ENCODE data around the gene PHLDA2.

Gene PHLDA2

DNA sequence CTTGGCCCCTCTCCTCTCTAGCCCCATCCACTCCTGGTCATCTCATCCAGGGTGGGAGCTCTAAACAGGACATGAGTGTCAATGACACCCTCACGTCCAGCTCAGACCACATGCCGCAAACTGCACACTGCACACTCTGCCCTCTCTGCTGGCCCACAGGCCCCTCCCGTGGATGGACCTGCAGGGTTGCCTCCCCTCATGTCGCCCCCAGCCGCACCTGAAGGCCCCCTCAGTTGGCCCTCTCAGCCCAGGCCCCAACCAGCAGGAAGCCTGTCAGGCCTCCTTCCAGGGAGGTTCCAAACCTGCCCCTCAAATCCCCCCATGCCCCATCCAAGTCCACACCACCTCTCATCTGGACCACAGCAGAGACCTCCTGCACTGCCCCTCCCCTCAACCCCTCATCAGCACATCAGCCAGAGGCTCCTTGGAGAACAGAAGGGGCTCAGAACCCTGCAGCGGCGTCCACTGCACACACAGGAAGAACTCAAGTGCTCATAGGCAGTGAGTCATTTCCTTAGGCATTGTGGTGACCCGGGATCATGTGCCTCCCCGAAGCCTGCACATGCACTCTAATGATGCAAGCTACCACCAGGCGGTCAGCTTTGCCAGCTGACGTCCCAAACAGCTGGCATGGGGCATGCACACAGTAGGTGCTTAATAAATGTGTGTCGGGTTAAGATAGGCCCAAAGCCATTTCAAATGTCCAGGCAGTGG lies 30.7 kb downstream of the PHLDA2 start:
- peak; percentile 33 to 37 for DNase-seq (ENCODE audit: low read depth in 2 of 2, low spot score in 1 of 2)

DNA sequence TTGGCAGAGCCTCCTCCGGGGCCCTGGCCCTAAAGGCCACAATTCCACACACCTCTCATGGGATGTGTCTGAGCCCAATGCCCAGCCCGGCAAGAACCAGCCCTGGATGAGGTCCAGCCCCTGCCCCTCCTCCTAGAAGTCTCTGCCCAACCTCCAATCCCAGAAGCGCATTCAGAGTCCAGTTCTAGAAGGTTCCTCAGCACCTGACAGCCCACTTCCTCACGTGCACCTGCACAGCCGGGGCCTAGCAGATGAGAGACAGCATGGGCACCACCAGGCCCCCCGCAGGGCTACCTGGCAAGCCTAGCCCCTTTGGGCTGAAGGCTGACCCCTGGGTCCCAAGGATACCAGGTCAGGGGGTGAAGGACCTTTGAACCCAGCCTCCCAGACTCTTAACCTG lies 32.2 kb downstream of the PHLDA2 start:
- DNase-seq (ENCODE audit: low read depth in 2 of 2, low spot score in 1 of 2), result no peak

DNA sequence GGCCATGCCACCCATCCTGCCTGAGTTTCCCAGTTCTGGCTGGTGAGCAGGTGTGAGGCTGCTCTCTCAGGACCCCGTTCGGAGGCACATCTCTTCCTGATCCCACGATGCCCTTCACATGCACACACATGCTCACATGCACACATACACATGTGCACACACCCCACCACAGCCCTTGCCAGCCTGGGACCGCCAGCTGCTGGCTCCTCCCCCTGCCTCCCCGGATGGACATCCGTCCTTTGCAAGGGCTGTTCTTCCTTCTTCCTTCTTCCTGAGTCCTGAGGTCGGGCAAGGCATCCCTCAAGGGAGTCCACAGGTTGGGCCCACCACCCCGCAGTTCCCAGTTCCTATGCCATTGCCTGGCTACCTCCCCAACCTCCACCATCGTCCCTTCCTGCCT lies 33.2 kb downstream of the PHLDA2 start:
- DNase-seq (ENCODE audit: low read depth in 2 of 2, low spot score in 1 of 2), result no peak

DNA sequence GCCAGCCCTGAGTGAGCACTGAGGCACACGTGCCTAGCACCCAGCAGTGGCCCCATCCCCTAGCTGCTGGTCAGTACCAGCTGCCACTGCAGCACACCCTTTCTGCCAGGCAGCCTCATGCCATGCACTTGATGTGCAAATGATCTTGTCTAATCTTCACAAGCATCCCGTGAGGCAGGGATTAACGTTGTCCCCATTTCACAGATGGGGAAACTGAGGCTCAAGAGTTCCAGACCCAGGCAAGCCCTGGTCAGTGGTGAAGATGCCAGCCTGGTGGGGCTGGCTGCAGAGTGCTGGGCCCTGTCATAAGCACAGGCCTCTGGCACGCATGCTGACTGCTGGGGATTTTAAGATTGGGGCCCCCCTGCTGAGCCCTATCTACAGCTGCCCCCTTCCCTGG lies 35.3 kb downstream of the PHLDA2 start:
- DNase-seq (ENCODE audit: low read depth in 2 of 2, low spot score in 1 of 2), result no peak

DNA sequence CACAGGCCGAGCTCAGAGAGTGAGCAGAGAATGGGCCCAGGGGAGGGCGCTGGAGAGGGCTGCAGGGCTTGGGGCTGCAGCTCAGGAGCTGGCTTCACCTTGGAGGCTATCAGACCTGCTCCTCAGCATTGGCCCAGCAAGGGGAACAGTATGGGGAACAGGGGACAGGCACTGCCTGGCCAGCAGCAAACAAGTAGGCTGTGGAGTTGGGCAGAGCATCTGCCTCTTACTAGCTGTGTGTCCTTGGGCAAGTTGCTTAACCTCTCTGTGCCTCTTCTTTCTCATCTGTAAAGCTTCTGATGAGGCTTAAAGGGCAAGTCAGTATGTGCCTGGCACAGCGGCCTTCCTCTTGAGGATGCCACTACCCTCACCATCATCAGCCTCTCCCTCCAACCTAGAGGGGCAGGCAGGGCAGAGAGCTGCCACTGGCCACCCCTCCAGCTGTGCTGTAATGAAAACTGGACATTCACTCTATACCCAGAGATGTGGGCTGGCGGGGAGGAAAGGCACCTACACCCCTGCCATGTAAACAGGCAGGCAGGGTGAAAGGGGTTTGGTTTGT lies 36.2 kb downstream of the PHLDA2 start:
- no peak for DNase-seq (ENCODE audit: low read depth in 2 of 2, low spot score in 1 of 2)

DNA sequence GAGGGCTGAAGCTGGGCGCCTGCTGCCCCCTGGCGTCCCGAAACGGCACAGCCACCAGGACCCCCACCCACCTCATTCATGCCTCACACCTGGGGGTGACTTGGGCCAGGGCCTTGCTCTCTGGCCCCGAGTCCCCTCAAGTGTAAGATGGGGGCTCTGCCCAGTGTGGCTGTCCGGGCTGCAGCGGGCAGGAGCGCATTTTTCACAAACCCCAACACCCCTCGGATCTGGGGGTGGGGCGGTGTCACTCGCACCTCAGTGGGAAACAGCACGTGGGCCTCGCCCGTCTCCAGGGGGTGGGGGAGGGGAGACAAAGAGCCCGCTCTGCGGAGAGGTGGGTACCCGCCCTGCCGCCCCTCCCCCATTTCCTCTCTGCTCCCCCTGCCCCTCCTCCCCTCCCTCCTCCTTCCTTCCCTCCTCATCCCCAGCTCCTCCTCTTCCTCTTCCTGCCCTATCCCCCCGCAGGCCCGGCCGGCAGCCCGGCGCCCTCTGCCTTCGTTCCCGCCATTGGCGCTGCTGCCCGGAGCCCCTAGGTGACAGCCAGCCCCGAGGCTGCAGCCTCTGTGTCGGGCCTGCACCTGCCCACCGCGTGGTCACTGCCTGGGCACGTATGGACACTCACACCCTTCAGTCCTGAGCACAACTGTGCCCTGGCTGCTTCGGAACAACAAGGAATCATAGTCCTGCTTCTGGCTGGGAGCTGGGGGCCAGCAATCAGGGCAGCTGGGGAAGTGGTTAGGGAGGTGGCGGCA lies 36.8 kb downstream of the PHLDA2 start:
- DNase-seq (ENCODE audit: low read depth in 2 of 2, low spot score in 1 of 2), result peak in 1 of 2 donors; percentile 32

DNA sequence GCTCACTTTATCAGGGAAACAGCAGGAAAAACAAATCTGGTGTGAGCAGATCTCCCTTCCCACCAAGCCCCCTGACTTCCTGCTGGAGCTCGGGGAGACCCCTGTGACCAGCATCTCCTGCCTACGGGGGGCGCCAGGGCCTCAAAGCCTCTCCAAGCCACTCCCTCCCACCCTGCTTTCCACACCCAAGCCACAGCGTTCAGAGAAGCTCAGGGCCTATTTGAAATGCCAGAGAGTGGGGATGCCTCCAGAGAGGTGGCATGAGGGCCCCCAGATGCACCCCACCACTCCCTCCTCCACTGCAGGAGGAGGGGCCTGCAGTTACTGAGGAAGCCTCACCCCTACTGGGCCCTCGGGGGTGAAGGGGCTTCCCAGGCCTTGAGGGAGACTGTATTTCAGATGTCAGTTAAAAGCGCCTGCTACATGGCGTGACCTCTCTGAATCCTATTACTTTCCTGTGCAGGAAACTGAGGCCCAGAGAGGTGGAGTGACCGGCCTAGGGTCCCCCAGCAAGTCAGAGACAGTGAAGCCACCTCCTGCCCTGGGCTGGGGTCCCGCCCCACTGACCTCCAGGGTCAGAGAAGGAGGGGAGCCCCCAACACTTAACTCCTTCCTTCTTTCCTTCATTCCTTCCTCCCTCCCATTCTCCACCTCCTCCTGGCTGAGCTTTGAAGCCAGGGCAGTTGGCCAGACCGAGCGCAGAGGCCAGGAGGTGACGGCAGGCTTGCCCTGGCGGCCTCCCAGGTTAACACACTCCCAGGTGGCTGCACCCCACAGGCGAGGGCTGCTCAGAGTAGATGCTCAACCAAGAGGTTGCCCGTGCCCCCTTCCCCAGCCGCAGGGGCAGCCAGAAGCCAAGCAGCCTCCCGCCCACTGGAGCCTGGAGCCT lies 37.6 kb downstream of the PHLDA2 start:
- no peak for DNase-seq (ENCODE audit: low read depth in 2 of 2, low spot score in 1 of 2)

- no peak for DNase-seq (ENCODE audit: low read depth in 2 of 2, low spot score in 1 of 2)
Measured at GRCh38 chr11:2890466-2891294, 38.5 kb downstream of the PHLDA2 start.

DNA sequence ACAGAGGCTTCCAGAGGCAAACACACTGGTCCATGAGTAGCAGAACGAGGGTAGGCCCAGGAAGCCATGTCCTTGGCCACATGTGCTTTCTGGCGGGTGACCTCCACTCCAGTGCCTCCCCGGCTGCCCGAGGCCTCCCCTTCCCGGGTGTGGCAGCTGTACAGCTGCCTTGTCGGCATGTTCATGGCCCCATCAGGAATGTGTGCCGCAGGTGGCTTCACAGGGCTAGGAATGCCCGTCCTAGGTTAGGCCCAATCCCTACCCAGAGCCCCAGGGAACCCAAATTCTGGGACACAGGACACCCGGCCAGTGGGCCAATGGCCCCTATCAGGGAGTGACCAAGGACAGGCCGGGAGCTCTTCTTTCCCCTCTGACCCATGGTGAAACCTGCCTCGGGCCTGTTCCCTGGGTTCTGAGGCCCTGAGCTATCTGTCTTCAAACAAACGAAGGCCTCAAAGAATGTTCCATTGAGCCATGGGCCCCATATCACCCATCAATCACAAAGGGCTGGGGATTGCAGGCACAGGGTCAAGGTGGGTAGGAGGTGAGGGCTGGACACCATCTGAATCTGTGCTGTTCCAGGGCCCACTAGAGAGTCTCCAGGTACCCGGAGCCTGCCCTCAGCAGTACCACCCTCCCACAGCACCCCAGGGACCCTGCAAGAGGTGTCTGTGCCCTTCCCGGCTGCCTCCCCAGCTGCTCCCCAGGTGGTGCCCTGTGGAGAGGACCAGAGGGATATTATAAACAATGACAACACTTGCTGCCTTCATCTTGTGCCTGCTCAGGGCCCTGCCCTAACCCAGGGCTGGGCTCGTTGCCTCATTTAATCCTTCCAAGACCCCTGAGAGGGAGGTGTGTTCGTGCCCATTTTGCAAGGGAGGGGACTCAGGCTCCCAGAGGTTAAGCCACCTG lies 39.6 kb downstream of the PHLDA2 start:
- DNase-seq (ENCODE audit: low read depth in 2 of 2, low spot score in 1 of 2), result no peak

GRCh38 chr11:2888266-2888968 lies 40.8 kb downstream of the PHLDA2 start:
- DNase-seq (ENCODE audit: low read depth in 2 of 2, low spot score in 1 of 2), result peak; percentile 69 to 85

DNA sequence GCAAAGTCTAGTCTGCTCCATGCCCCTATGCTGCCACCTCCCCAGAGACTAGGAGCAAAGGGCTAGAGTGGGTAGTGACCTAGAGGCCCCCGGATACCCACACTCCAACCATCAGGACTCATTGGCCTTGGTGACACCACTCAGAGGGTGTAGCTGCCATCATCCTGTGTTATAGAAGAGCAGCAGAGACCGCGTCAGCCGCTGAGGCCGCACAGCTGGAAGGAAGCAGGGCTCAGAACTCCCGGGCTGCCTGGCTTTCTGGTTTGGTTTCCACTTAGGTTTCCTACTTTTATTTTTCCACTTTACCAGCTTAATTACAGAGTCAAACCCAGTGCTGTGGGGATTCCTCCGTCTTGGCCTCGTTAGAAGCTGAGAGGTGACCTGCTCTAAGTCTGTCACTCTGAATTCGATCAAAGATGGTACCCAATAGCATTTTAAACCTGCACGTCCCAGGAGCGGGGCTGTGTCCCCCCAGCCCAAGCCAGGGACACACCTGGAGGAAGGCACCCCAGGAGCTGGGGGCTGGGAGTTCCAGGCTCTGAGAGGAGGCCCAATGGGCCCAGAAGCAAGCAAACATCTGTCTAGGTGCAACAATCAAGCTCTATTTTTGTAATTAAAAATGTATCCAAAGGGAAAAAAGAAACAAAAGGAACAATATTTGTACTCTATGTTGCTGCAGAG lies 41.6 kb downstream of the PHLDA2 start:
- DNase-seq (ENCODE audit: low read depth in 2 of 2, low spot score in 1 of 2), result no peak

- no peak for DNase-seq (ENCODE audit: low read depth in 2 of 2, low spot score in 1 of 2)
Measured at GRCh38 chr11:2886936-2887335, 42.3 kb downstream of the PHLDA2 start.

DNA sequence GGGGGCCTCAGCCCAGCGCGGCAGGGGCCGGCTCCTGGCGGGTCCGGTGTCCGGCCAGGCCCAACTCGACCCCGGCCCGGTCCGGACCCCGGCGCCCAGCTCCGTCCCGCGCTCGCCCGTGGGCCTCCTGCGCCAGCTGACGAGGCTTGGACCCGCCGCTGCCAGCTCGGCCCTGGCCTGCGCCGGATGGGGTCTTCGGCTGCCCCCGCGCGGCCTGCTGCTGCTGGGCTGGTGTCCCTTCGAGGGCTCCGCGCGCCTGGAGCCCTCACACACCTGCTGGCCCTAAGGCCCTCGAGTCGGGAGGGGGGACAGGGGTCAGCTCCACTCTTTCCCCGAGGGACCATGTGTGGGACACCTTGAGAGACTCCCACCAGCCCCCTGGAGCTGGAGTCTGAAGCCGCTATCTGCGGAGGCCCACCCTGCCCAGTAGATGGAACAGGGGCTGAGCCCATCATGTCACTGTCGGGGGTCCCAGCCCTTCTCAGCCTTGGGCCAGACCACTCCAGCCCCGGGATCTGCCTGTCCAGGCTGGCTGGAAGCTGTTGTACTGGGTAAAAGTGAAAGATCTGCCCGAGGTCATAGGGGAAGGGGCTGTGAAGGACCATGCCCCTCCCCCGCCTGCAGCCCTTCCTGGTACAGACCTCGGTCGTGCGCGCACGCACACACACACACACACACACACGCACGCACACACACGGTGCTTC lies 42.9 kb downstream of the PHLDA2 start:
- no peak for DNase-seq (ENCODE audit: low read depth in 2 of 2, low spot score in 1 of 2)

DNA sequence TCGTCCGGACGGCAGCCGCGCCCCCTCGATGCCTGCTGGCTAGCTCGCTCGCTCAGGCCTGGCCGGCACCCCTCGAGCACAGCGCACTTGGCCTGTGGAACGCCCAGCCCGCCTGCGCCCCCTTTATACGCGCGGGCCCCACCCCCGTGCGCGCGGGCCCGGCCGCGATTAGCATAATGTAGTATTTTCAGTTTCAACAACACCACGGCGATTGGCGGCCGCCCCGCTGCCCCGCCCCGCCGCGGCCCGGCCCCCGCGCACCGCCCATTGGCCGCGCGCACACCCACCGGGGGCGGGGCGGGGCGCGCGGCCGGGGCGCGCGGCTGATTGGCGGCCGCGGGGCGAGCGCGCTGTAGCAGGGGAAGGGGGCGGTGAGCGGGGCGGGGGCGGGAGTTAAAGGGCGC lies 43.5 kb downstream of the PHLDA2 start, which contains the start of gene CDKN1C:
CDKN1C (minus strand) TSS at position 98 of the 404 bp plus-strand sequence. CDS start 319 bp downstream, outside the sequence.
- DNase-seq (ENCODE audit: low read depth in 2 of 2, low spot score in 1 of 2), result peak; percentile 49 to 72

GRCh38 chr11:2885017-2885677 lies 44.1 kb downstream of the PHLDA2 start:
- DNase-seq (ENCODE audit: low read depth in 2 of 2, low spot score in 1 of 2), result no peak

DNA sequence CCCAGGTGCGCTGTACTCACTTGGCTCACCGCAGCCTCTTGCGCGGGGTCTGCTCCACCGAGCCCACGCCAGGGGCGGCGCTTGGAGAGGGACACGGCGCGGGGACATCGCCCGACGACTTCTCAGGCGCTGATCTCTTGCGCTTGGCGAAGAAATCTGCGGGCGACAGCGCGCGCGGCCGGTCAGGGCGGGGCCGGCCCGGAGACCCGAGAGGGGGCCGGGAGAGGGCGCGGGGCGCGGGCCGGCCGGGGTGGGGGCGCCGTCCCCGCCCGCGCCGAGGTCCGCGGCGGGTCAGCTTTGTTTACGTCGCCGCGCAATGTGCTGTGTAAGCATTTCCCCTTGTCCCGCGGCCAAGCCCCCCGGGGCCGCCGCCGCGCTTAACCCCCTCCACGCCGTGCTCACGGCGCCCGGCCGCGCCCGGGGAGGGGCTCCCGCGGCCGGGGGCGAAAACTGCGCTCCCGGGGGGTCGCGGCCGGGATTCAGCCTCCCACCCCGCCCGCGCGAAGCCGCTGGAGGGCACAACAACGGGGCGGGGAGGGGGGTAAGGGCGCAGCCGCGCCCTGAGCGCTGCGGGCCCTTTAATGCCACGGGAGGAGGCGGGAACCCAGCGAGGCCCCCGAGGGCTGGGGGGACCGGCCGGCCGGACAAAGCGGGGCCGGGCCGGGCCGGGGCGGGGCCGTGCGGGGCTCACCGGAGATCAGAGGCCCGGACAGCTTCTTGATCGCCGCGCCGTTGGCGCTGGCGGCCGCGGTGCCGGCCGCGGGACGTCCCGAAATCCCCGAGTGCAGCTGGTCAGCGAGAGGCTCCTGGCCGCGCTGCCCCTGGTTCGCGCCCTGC lies 45.0 kb downstream of the PHLDA2 start:
- DNase-seq (ENCODE audit: low read depth in 2 of 2, low spot score in 1 of 2), result no peak
